HepG2 (cell line): ENCODE results near the gene HOXC11. TPM values are rescaled to one million over a fixed set of nuclear protein-coding genes. Genes with fewer than 3 reads are reported as not detected.
A peak's percentile ranks its signal among the peaks of the same experiment; 100 is the strongest.

ENCODE experiments used
- ATAC-seq: fragments of 200-7000 bp; cut with Tn5 transposase; 3 replicates; pipeline ENCODE4 v1.9.1; 2020; ENCODE audit warnings: mild to moderate bottlenecking, moderate library complexity
- BruUV-seq: library from RNA; stranded (reverse); fragments of 400-500 nt; replicated peaks from 2 replicates; lab custom pipeline; 2021; lab: Mats Ljungman, UMichigan
- CTCF ChIA-PET: fragments of 300-600 bp; formaldehyde crosslinking; extraction: SDS; loops from one replicate; lab custom pipeline; 2021; ENCODE audit warnings: low total read pairs, inconsistent platforms, low intra/inter-chr PET ratio; lab: Yijun Ruan, JAX
- POLR2A ChIA-PET: fragments of 350-600 bp; sonication (Branson Sonifier 250); formaldehyde crosslinking; loops from one replicate; lab custom pipeline; 2020; ENCODE audit warnings: antibody characterized with exemption, inconsistent platforms; lab: Yijun Ruan, JAX
- DNase-seq: peaks from one replicate; pipeline ENCODE4 v3.0.0-alpha.2; 2015; ENCODE audit warnings: low spot score
- FAIRE-seq: peaks from 3 replicates; lab custom pipeline; 2011; peaks lifted over from hg19 to GRCh38; lab: Jason Lieb, UNC
- H2AFZ ChIP-seq: one replicate; pipeline ENCODE4 v1.6.1; 2011; ENCODE audit warnings: low read length, inconsistent platforms
- H3K27ac ChIP-seq: fragments of 300-600 bp; 3 replicates; pipeline ENCODE4 v1.8.0; 2011; ENCODE audit warnings: mixed run types, mild to moderate bottlenecking, mixed read lengths, low read length, inconsistent platforms; ENCODE audit not compliant: insufficient read depth; ENCODE audit errors: extremely low read length
- H3K27me3 ChIP-seq, 2 experiments: fragments of 200-600 bp in 1 of 2; 2 replicates in 1 of 2; 3 replicates in 1 of 2; pipeline versions ENCODE4 v1.6.0 to v1.8.0; 2011; ENCODE audit warnings: low read length in 2 of 2, mild to moderate bottlenecking in 2 of 2, moderate library complexity in 2 of 2, inconsistent platforms in 1 of 2; ENCODE audit not compliant: insufficient read depth in 2 of 2, control insufficient read depth in 1 of 2
- H3K36me3 ChIP-seq, 2 experiments: fragments of 200-600 bp in 1 of 2; replicated peaks in 1 of 2; 2 replicates in 1 of 2; 3 replicates in 1 of 2; pipeline versions ENCODE4 v1.5.1 to v1.8.0; 2011; ENCODE audit warnings: low read length in 2 of 2, inconsistent platforms in 1 of 2; ENCODE audit not compliant: insufficient read depth in 2 of 2, control insufficient read depth in 1 of 2
- H3K4me1 ChIP-seq: 2 replicates; pipeline ENCODE4 v1.5.1; 2012; ENCODE audit warnings: low read length, inconsistent platforms; ENCODE audit not compliant: insufficient read depth
- H3K4me2 ChIP-seq: 2 replicates; pipeline ENCODE4 v1.6.0; 2011; ENCODE audit warnings: low read depth, low read length, inconsistent platforms
- H3K4me3 ChIP-seq, 3 experiments: fragments of 200-600 bp in 1 of 3; sonication (generic), shearing (Covaris generic) in 1 of 3; replicated peaks in 1 of 3; 2 replicates each; pipeline ENCODE4 v1.5.1; 2011 to 2016; ENCODE audit warnings: low read length in 3 of 3, inconsistent platforms in 2 of 3, low read depth in 2 of 3, mild to moderate bottlenecking in 2 of 3, control low read depth in 1 of 3, mixed read lengths in 1 of 3; ENCODE audit not compliant: insufficient read depth in 1 of 3
- H3K79me2 ChIP-seq: one replicate; pipeline ENCODE4 v1.6.1; 2011; ENCODE audit warnings: low read length, inconsistent platforms; ENCODE audit not compliant: insufficient read depth
- H3K9ac ChIP-seq: 2 replicates; pipeline ENCODE4 v1.6.0; 2011; ENCODE audit warnings: mild to moderate bottlenecking, low read depth, low read length, inconsistent platforms; ENCODE audit not compliant: insufficient read depth
- H3K9me3 ChIP-seq: 2 replicates; pipeline ENCODE4 v1.5.1; 2012; ENCODE audit warnings: mild to moderate bottlenecking, low read length
- H4K20me1 ChIP-seq: 2 replicates; pipeline ENCODE4 v1.6.0; 2011; ENCODE audit warnings: inconsistent platforms, mild to moderate bottlenecking, low read length, moderate library complexity; ENCODE audit not compliant: insufficient read depth
- CBX1 ChIP-seq: IDR thresholded peaks from one replicate; pipeline ENCODE4 v1.6.1; 2016; ENCODE audit warnings: antibody characterized with exemption, low read depth
- KLF9 ChIP-seq: IDR thresholded peaks from 2 replicates; pipeline ENCODE4 v1.6.1; 2016; ENCODE audit warnings: low read depth
- KMT2A ChIP-seq: sonication (generic); formaldehyde crosslinking; IDR thresholded peaks from 2 replicates; pipeline ENCODE4 v1.4.0; 2020; ENCODE audit warnings: missing genetic modification reagents
- MEIS1 ChIP-seq: sonication (generic); formaldehyde crosslinking; IDR thresholded peaks from 2 replicates; pipeline ENCODE4 v1.9.0; 2021; ENCODE audit warnings: mild to moderate bottlenecking, missing genetic modification reagents, moderate library complexity, borderline replicate concordance
- POGK ChIP-seq: sonication (generic); formaldehyde crosslinking; conservative IDR thresholded peaks from 2 replicates; pipeline ENCODE4 v1.8.0; 2022; ENCODE audit warnings: mild to moderate bottlenecking, moderate library complexity, missing genetic modification reagents
- PPARG ChIP-seq: conservative IDR thresholded peaks from 2 replicates; pipeline ENCODE4 v1.6.1; 2016; ENCODE audit warnings: missing biosample characterization, missing genetic modification reagents
- SCMH1 ChIP-seq: sonication (generic); formaldehyde crosslinking; IDR thresholded peaks from 2 replicates; pipeline ENCODE4 v1.9.0; 2021; ENCODE audit warnings: missing genetic modification reagents, mild to moderate bottlenecking, borderline replicate concordance
- STAG1 ChIP-seq: sonication (generic); formaldehyde crosslinking; IDR thresholded peaks from 2 replicates; pipeline ENCODE4 v1.4.0; 2020; ENCODE audit warnings: missing genetic modification reagents
- ZBTB33 ChIP-seq: sonication (generic); formaldehyde crosslinking; IDR thresholded peaks from 2 replicates; pipeline ENCODE4 v1.4.0; 2020; ENCODE audit warnings: missing genetic modification reagents
- ZBTB7B ChIP-seq: sonication (generic); formaldehyde crosslinking; IDR thresholded peaks from 2 replicates; pipeline ENCODE4 v1.4.0; 2020; ENCODE audit warnings: missing genetic modification reagents
- ZNF101 ChIP-seq: sonication (generic); formaldehyde crosslinking; IDR thresholded peaks from 2 replicates; pipeline ENCODE4 v1.4.0; 2020; ENCODE audit warnings: mild to moderate bottlenecking, low read depth, missing genetic modification reagents, borderline replicate concordance
- ZNF232 ChIP-seq: sonication (generic); formaldehyde crosslinking; IDR thresholded peaks from 2 replicates; pipeline ENCODE4 v1.4.0; 2020; ENCODE audit warnings: missing genetic modification reagents, borderline replicate concordance
- ZNF350 ChIP-seq: sonication (generic); formaldehyde crosslinking; IDR thresholded peaks from 2 replicates; pipeline ENCODE4 v1.4.0; 2020; ENCODE audit warnings: mild to moderate bottlenecking, low read depth, missing genetic modification reagents, borderline replicate concordance
- ZNF549 ChIP-seq: sonication (generic); formaldehyde crosslinking; IDR thresholded peaks from 2 replicates; pipeline ENCODE4 v1.5.0; 2020; ENCODE audit warnings: missing genetic modification reagents
- ZNF629 ChIP-seq: sonication (generic); formaldehyde crosslinking; conservative IDR thresholded peaks from 2 replicates; pipeline ENCODE4 v1.5.0; 2020; ENCODE audit warnings: missing genetic modification reagents
- ZNF672 ChIP-seq: sonication (generic); formaldehyde crosslinking; IDR thresholded peaks from 2 replicates; pipeline ENCODE4 v1.8.1; 2022; ENCODE audit warnings: missing genetic modification reagents
- ZNF703 ChIP-seq: sonication (generic); formaldehyde crosslinking; IDR thresholded peaks from 2 replicates; pipeline ENCODE4 v1.5.1; 2020; ENCODE audit warnings: missing genetic modification reagents, mild to moderate bottlenecking, moderate library complexity, borderline replicate concordance
- WGBS: methylation state at CpG from one replicate; pipeline ENCODE4 v1.1.6; 2017; ENCODE audit warnings: low lambda C conversion rate; 5-methylcytosine and 5-hydroxymethylcytosine counted together
- in situ Hi-C: cut with HindIII; loops from 2 replicates; pipeline ENCODE4 v1.10.0; 2017; ENCODE audit warnings: low pct_unique_long_range_greater_than_20kb; ENCODE audit not compliant: extremely low pct_ligation_motif_present
- intact Hi-C: fragments of 100-400 bp; cut with micrococcal nuclease; formaldehyde crosslinking; loops from one replicate; pipeline ENCODE4 v1.10.0; 2022; ENCODE audit not compliant: unreplicated experiment
- polyA plus RNA-seq, 8 experiments: library from polyadenylated mRNA; depleted of rRNA in 3 of 8; stranded (reverse) in 7 of 8; unstranded in 1 of 8; fragments of >200 nt; fragmentation: Illumina TruSeq in 4 of 8; extraction: Trizol in 4 of 8; gene quantifications; 2 replicates each; pipeline versions ENCODE4 v1.2.1 to v1.2.3, GENCODE V29; 2011 to 2016; ENCODE audit warnings: low read depth in 4 of 8, missing spikeins in 1 of 8, mixed read lengths in 1 of 8; ENCODE audit not compliant: insufficient read depth in 1 of 8
- total RNA-seq, 5 experiments: library from RNA; depleted of rRNA; stranded (reverse); fragments of >200 nt; fragmentation: Illumina TruSeq; extraction: Trizol; gene quantifications; 2 replicates each; pipeline ENCODE4 v1.2.3, GENCODE V29; 2016; ENCODE audit warnings: low read depth in 1 of 5
- TF ChIP-seq, protein P1 (sequence below): sonication (generic); formaldehyde crosslinking; conservative IDR thresholded peaks from 2 replicates; pipeline ENCODE4 v1.8.0; 2022; ENCODE audit warnings: missing genetic modification reagents
- TF ChIP-seq, protein P2 (sequence below): IDR thresholded peaks from 2 replicates; pipeline ENCODE4 v1.6.1; 2016; ENCODE audit warnings: missing genetic modification reagents, missing compliant biosample characterization

Gene HOXC11
- total and polyA plus RNA-seq, 2 of the 13 experiments (the other 11 are each of a cell fraction or from before 2014, with no cell fraction given): not detected

GRCh38 chr12:54018468-54018984, 45.6 kb downstream of the HOXC11 start:
- Histone ChIP-seq H3K27ac (no peak overlapping the region), H3K4me3 (peak overlapping the region in 1 of 3 experiments; percentile 69; a peak in 1 of 6 replicates), H3K4me2 (peak overlapping the region; percentile 81; the same call in 1 of the 2 replicates), H3K79me2 (no peaks in the 10 kb centered on the region)
- no peak for DNase-seq
- POLR2A ChIA-PET: no interaction called here
- no peak for TF ChIP-seq SCMH1 (CRISPR knock-in tag)
- TF ChIP-seq MEIS1 (CRISPR knock-in tag): no peak
- TF ChIP-seq ZNF629: no peak
- no peak for TF ChIP-seq ZNF101 (CRISPR knock-in tag)
- no peak for TF ChIP-seq ZNF232 (CRISPR knock-in tag)
- no peak for TF ChIP-seq ZBTB33 (CRISPR knock-in tag)
- no peak for TF ChIP-seq ZNF703
- TF ChIP-seq, protein P1, sequence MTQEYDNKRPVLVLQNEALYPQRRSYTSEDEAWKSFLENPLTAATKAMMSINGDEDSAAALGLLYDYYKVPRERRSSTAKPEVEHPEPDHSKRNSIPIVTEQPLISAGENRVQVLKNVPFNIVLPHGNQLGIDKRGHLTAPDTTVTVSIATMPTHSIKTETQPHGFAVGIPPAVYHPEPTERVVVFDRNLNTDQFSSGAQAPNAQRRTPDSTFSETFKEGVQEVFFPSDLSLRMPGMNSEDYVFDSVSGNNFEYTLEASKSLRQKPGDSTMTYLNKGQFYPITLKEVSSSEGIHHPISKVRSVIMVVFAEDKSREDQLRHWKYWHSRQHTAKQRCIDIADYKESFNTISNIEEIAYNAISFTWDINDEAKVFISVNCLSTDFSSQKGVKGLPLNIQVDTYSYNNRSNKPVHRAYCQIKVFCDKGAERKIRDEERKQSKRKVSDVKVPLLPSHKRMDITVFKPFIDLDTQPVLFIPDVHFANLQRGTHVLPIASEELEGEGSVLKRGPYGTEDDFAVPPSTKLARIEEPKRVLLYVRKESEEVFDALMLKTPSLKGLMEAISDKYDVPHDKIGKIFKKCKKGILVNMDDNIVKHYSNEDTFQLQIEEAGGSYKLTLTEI: no peak
- TF ChIP-seq ZNF350 (CRISPR knock-in tag): no peak
- TF ChIP-seq ZBTB7B (CRISPR knock-in tag): no peak
- TF ChIP-seq POGK (CRISPR knock-in tag): no peak
- TF ChIP-seq, protein P2, sequence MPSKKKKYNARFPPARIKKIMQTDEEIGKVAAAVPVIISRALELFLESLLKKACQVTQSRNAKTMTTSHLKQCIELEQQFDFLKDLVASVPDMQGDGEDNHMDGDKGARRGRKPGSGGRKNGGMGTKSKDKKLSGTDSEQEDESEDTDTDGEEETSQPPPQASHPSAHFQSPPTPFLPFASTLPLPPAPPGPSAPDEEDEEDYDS (CRISPR knock-in tag): no peak
- no peak for TF ChIP-seq CBX1
- TF ChIP-seq PPARG (CRISPR knock-in tag): no peak
- no peak for TF ChIP-seq KLF9 (CRISPR knock-in tag)
- TF ChIP-seq ZNF672 (CRISPR knock-in tag): no peak
- no peak for TF ChIP-seq ZNF549
- no peak for TF ChIP-seq STAG1 (CRISPR knock-in tag)
- no peak for TF ChIP-seq KMT2A
- TF ChIP-seq, all 625 proteins: peak for 0
- WGBS: 88% methylated on average over 22 of the region's 29 CpGs
- intact Hi-C loops: no loop called here
- H4K20me1 ChIP-seq: no peaks in the 10 kb centered on the region
- peaks cover 4 to 58% of the 10 kb centered on the region in 2 experiments for H3K27me3 ChIP-seq
- ATAC-seq: no peak
- peaks cover 5% of the 10 kb centered on the region; the same call in 1 of the 2 replicates for H3K4me1 ChIP-seq
- no peak overlapping the region for H2AFZ ChIP-seq
- no peak overlapping the region for H3K9ac ChIP-seq
- in situ Hi-C loops: loop anchor here (10.0 kb wide), 1 partner anchor 346 kb away; the partner anchor contains the start of gene GPR84
- CTCF ChIA-PET: no interaction called here
- BruUV-seq: no TSS peak
- H3K9me3 ChIP-seq: no peaks in the 10 kb centered on the region
- FAIRE-seq: no peak
- H3K36me3 ChIP-seq: no peaks in the 10 kb centered on the region
